Measurements from ENCODE around the gene ADAP2. TPM values are rescaled to one million over a fixed set of nuclear protein-coding genes. Genes with fewer than 3 reads are reported as not detected.

Gene ADAP2
- total RNA-seq, 1 experiment from 2014 or later: 1.2 TPM

DNA sequence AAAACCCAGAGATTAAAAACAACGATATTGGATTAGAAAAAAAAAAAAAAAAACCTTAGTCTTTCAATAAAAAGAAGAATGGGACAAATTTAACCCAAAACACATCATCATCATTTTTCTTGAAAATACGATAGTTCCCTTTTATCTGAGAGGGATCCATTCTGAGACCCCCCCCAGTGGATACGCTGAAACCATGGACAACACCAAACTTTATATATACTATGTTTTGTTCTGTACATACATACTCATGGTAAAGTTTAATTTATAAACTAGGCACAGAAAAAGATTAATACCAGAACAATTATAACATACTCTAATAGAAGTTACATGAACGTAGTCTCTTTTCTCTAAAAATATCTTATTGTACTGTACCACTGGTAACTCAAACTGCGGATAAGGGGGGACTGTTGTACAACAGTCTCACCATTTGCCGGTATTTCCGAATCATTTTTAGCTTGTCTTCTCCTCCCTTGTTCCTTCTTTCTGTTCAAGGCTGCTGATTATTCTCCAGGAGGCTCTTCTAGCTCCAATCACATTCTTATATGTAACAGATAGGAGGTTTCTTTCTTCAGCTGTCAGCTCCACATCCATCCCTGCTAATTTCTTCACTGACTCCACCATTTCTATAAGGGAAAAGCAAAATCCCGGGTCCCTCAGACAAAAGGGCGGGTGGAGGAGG, 86.1 kb downstream of the ADAP2 start (continued):
- TF ChIP-seq, protein P1, sequence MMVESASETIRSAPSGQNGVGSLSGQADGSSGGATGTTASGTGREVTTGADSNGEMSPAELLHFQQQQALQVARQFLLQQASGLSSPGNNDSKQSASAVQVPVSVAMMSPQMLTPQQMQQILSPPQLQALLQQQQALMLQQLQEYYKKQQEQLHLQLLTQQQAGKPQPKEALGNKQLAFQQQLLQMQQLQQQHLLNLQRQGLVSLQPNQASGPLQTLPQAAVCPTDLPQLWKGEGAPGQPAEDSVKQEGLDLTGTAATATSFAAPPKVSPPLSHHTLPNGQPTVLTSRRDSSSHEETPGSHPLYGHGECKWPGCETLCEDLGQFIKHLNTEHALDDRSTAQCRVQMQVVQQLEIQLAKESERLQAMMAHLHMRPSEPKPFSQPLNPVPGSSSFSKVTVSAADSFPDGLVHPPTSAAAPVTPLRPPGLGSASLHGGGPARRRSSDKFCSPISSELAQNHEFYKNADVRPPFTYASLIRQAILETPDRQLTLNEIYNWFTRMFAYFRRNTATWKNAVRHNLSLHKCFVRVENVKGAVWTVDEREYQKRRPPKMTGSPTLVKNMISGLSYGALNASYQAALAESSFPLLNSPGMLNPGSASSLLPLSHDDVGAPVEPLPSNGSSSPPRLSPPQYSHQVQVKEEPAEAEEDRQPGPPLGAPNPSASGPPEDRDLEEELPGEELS (CRISPR knock-in tag; IDR thresholded peaks at IDR 0.05): no peak
- TF ChIP-seq, protein P2, sequence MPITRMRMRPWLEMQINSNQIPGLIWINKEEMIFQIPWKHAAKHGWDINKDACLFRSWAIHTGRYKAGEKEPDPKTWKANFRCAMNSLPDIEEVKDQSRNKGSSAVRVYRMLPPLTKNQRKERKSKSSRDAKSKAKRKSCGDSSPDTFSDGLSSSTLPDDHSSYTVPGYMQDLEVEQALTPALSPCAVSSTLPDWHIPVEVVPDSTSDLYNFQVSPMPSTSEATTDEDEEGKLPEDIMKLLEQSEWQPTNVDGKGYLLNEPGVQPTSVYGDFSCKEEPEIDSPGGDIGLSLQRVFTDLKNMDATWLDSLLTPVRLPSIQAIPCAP (CRISPR knock-in tag; IDR thresholded peaks at IDR 0.05): no peak
- TF ChIP-seq, protein P3, sequence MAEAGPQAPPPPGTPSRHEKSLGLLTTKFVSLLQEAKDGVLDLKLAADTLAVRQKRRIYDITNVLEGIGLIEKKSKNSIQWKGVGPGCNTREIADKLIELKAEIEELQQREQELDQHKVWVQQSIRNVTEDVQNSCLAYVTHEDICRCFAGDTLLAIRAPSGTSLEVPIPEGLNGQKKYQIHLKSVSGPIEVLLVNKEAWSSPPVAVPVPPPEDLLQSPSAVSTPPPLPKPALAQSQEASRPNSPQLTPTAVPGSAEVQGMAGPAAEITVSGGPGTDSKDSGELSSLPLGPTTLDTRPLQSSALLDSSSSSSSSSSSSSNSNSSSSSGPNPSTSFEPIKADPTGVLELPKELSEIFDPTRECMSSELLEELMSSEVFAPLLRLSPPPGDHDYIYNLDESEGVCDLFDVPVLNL (CRISPR knock-in tag; IDR thresholded peaks at IDR 0.05; ENCODE audit: borderline replicate concordance, low read depth): no peak
- no peak for TF ChIP-seq SOX15 (CRISPR knock-in tag; IDR thresholded peaks at IDR 0.05)
- TF ChIP-seq, protein P4, sequence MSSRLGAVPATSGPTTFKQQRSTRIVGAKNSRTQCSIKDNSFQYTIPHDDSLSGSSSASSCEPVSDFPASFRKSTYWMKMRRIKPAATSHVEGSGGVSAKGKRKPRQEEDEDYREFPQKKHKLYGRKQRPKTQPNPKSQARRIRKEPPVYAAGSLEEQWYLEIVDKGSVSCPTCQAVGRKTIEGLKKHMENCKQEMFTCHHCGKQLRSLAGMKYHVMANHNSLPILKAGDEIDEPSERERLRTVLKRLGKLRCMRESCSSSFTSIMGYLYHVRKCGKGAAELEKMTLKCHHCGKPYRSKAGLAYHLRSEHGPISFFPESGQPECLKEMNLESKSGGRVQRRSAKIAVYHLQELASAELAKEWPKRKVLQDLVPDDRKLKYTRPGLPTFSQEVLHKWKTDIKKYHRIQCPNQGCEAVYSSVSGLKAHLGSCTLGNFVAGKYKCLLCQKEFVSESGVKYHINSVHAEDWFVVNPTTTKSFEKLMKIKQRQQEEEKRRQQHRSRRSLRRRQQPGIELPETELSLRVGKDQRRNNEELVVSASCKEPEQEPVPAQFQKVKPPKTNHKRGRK (CRISPR knock-in tag; IDR thresholded peaks at IDR 0.05; ENCODE audit: borderline replicate concordance): no peak

DNA sequence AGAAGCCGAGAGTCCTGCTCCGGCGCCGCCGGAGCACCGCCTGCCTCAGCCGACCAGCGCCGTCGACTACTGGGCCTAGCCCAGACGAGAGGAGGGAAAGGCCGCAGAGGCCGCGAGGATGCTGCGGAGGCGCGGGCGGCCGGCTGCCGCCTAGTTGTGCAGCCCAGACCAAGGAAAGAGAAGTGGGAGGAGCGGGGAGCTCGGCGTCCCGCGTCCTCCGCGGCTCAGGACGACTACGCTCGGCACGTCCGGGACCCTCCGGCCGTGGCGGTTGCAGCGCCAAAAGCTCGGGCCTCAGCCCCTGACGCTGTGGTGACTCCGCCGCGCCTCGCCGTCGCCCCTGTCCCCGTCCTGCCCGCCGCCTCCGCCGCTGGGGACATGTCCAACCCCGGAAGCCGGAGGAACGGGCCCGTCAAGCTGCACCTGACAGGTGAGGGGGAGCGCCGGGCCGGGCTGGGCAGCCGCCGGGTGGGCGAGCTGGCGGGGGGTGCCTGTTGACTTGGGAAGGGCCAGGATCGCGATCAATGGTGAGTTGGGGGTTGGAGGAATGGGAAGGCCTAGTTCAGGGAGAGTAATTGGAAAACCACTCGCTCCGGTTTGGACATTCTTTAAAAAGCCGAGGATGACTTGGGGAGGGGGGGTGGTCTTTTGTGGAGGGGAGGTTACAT, 86.8 kb downstream of the ADAP2 start:
- Mint-ChIP-seq H3K27ac (no peak overlapping the region), H3K4me3 (peak overlapping the region; percentile 87), H3K4me1 (peaks cover 17% of the 10 kb centered on the region), H3K9me3 (no peaks in the 10 kb centered on the region), H3K27me3 (ENCODE audit: low read depth) (peaks cover 46% of the 10 kb centered on the region), H3K36me3 (no peaks in the 10 kb centered on the region)
- peak; percentile 92 for ATAC-seq
- CTCF ChIA-PET: interaction anchor here (0.6 to 1.6 kb wide), 11 partner anchors 9 to 860 kb away, joined by 3 to 6 read pairs (median 4); partner anchors contain the start of genes ADAP2 and RNF135
- DNase-seq (ENCODE audit: low spot score): peak; percentile 78
- POLR2A ChIA-PET: interaction anchor here (0.6 to 2.5 kb wide), 7 partner anchors 12 to 102 kb away, joined by 3 to 9 read pairs (median 4); partner anchors contain the start of genes NF1, RNF135 and TEFM
- TF ChIP-seq, protein P5, sequence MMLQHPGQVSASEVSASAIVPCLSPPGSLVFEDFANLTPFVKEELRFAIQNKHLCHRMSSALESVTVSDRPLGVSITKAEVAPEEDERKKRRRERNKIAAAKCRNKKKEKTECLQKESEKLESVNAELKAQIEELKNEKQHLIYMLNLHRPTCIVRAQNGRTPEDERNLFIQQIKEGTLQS (CRISPR knock-in tag; conservative IDR thresholded peaks at IDR 0.05): no peak
- no peak for TF ChIP-seq JUN (CRISPR knock-in tag; IDR thresholded peaks at IDR 0.05)
- TF ChIP-seq, protein P6, sequence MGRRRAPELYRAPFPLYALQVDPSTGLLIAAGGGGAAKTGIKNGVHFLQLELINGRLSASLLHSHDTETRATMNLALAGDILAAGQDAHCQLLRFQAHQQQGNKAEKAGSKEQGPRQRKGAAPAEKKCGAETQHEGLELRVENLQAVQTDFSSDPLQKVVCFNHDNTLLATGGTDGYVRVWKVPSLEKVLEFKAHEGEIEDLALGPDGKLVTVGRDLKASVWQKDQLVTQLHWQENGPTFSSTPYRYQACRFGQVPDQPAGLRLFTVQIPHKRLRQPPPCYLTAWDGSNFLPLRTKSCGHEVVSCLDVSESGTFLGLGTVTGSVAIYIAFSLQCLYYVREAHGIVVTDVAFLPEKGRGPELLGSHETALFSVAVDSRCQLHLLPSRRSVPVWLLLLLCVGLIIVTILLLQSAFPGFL (CRISPR knock-in tag; IDR thresholded peaks at IDR 0.05; ENCODE audit: borderline replicate concordance): no peak
- TF ChIP-seq RORB (CRISPR knock-in tag; IDR thresholded peaks at IDR 0.05): no peak
- TF ChIP-seq, protein P7, sequence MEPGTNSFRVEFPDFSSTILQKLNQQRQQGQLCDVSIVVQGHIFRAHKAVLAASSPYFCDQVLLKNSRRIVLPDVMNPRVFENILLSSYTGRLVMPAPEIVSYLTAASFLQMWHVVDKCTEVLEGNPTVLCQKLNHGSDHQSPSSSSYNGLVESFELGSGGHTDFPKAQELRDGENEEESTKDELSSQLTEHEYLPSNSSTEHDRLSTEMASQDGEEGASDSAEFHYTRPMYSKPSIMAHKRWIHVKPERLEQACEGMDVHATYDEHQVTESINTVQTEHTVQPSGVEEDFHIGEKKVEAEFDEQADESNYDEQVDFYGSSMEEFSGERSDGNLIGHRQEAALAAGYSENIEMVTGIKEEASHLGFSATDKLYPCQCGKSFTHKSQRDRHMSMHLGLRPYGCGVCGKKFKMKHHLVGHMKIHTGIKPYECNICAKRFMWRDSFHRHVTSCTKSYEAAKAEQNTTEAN (CRISPR knock-in tag; IDR thresholded peaks at IDR 0.05): peak; percentile 83; the same call in 1 of the 2 replicates
- TF ChIP-seq, protein P8, sequence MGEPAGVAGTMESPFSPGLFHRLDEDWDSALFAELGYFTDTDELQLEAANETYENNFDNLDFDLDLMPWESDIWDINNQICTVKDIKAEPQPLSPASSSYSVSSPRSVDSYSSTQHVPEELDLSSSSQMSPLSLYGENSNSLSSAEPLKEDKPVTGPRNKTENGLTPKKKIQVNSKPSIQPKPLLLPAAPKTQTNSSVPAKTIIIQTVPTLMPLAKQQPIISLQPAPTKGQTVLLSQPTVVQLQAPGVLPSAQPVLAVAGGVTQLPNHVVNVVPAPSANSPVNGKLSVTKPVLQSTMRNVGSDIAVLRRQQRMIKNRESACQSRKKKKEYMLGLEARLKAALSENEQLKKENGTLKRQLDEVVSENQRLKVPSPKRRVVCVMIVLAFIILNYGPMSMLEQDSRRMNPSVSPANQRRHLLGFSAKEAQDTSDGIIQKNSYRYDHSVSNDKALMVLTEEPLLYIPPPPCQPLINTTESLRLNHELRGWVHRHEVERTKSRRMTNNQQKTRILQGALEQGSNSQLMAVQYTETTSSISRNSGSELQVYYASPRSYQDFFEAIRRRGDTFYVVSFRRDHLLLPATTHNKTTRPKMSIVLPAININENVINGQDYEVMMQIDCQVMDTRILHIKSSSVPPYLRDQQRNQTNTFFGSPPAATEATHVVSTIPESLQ (CRISPR knock-in tag; IDR thresholded peaks at IDR 0.05): no peak
- TF ChIP-seq, protein P9, sequence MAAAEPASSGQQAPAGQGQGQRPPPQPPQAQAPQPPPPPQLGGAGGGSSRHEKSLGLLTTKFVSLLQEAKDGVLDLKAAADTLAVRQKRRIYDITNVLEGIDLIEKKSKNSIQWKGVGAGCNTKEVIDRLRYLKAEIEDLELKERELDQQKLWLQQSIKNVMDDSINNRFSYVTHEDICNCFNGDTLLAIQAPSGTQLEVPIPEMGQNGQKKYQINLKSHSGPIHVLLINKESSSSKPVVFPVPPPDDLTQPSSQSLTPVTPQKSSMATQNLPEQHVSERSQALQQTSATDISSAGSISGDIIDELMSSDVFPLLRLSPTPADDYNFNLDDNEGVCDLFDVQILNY (CRISPR knock-in tag; IDR thresholded peaks at IDR 0.05): peak; percentile 16; the same call in 1 of the 2 replicates
- TF ChIP-seq SP1 (CRISPR knock-in tag; conservative IDR thresholded peaks at IDR 0.05): no peak
- TF ChIP-seq HMGA2 (CRISPR knock-in tag; IDR thresholded peaks at IDR 0.05): no peak
- TF ChIP-seq, protein P10, sequence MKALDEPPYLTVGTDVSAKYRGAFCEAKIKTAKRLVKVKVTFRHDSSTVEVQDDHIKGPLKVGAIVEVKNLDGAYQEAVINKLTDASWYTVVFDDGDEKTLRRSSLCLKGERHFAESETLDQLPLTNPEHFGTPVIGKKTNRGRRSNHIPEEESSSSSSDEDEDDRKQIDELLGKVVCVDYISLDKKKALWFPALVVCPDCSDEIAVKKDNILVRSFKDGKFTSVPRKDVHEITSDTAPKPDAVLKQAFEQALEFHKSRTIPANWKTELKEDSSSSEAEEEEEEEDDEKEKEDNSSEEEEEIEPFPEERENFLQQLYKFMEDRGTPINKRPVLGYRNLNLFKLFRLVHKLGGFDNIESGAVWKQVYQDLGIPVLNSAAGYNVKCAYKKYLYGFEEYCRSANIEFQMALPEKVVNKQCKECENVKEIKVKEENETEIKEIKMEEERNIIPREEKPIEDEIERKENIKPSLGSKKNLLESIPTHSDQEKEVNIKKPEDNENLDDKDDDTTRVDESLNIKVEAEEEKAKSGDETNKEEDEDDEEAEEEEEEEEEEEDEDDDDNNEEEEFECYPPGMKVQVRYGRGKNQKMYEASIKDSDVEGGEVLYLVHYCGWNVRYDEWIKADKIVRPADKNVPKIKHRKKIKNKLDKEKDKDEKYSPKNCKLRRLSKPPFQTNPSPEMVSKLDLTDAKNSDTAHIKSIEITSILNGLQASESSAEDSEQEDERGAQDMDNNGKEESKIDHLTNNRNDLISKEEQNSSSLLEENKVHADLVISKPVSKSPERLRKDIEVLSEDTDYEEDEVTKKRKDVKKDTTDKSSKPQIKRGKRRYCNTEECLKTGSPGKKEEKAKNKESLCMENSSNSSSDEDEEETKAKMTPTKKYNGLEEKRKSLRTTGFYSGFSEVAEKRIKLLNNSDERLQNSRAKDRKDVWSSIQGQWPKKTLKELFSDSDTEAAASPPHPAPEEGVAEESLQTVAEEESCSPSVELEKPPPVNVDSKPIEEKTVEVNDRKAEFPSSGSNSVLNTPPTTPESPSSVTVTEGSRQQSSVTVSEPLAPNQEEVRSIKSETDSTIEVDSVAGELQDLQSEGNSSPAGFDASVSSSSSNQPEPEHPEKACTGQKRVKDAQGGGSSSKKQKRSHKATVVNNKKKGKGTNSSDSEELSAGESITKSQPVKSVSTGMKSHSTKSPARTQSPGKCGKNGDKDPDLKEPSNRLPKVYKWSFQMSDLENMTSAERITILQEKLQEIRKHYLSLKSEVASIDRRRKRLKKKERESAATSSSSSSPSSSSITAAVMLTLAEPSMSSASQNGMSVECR (CRISPR knock-in tag; IDR thresholded peaks at IDR 0.05; ENCODE audit: borderline replicate concordance): peak; percentile 53; the same call in 1 of the 2 replicates
- TF ChIP-seq SOX15 (CRISPR knock-in tag; IDR thresholded peaks at IDR 0.05): no peak

All from WTC11 (cell line).